ENCODE measurements around the gene CNTN5. TPM values are rescaled to one million over a fixed set of nuclear protein-coding genes. Genes with fewer than 3 reads are reported as not detected.

Gene CNTN5
- total RNA-seq, 1 experiment from 2014 or later = not detected

- DNase-seq (ENCODE audit: low read depth, low spot score) = no peak
- in situ Hi-C loops (cut with HindIII; ENCODE audit: low pct_unique_long_range_greater_than_20kb, low sequenced_read_pairs) = no loop called here
Observed at GRCh38 chr11:99979042-99979441, 958.3 kb downstream of the CNTN5 start.

GRCh38 chr11:99987821-99988470, 967.2 kb downstream of the CNTN5 start:
- no peak for DNase-seq (ENCODE audit: low read depth, low spot score)

GRCh38 chr11:99988471-99988837, 967.7 kb downstream of the CNTN5 start:
- in situ Hi-C loops (cut with HindIII; ENCODE audit: low pct_unique_long_range_greater_than_20kb, low sequenced_read_pairs) = no loop called here
- no peak for DNase-seq (ENCODE audit: low read depth, low spot score)

More at GRCh38 chr11:99987821-99988470, 967.2 kb downstream of the CNTN5 start:
- in situ Hi-C loops (cut with HindIII; ENCODE audit: low pct_unique_long_range_greater_than_20kb, low sequenced_read_pairs) = no loop called here

GRCh38 chr11:100003985-100004384, 983.2 kb downstream of the CNTN5 start:
- DNase-seq (ENCODE audit: low read depth, low spot score) = no peak
- in situ Hi-C loops (cut with HindIII; ENCODE audit: low pct_unique_long_range_greater_than_20kb, low sequenced_read_pairs) = no loop called here

GRCh38 chr11:100004541-100004940, 983.8 kb downstream of the CNTN5 start:
- peak; percentile 1 for DNase-seq (ENCODE audit: low read depth, low spot score)
- in situ Hi-C loops (cut with HindIII; ENCODE audit: low pct_unique_long_range_greater_than_20kb, low sequenced_read_pairs) = no loop called here

- in situ Hi-C loops (cut with HindIII; ENCODE audit: low pct_unique_long_range_greater_than_20kb, low sequenced_read_pairs) = no loop called here
- DNase-seq (ENCODE audit: low read depth, low spot score) = no peak
Observed at GRCh38 chr11:100008417-100008816, 987.7 kb downstream of the CNTN5 start.

GRCh38 chr11:100009728-100010127, 989.0 kb downstream of the CNTN5 start:
- no peak for DNase-seq (ENCODE audit: low read depth, low spot score)
- in situ Hi-C loops (cut with HindIII; ENCODE audit: low pct_unique_long_range_greater_than_20kb, low sequenced_read_pairs) = no loop called here

- no peak for DNase-seq (ENCODE audit: low read depth, low spot score)
- in situ Hi-C loops (cut with HindIII; ENCODE audit: low pct_unique_long_range_greater_than_20kb, low sequenced_read_pairs) = no loop called here
Observed at GRCh38 chr11:100010393-100010792, 989.6 kb downstream of the CNTN5 start.

- in situ Hi-C loops (cut with HindIII; ENCODE audit: low pct_unique_long_range_greater_than_20kb, low sequenced_read_pairs) = no loop called here
- DNase-seq (ENCODE audit: low read depth, low spot score) = no peak
Observed at GRCh38 chr11:100011697-100012096, 990.9 kb downstream of the CNTN5 start.

- in situ Hi-C loops (cut with HindIII; ENCODE audit: low pct_unique_long_range_greater_than_20kb, low sequenced_read_pairs) = no loop called here
- no peak for DNase-seq (ENCODE audit: low read depth, low spot score)
Observed at GRCh38 chr11:100013011-100013410, 992.3 kb downstream of the CNTN5 start.

GRCh38 chr11:100031973-100032372, 1011.2 kb downstream of the CNTN5 start:
- in situ Hi-C loops (cut with HindIII; ENCODE audit: low pct_unique_long_range_greater_than_20kb, low sequenced_read_pairs) = no loop called here
- DNase-seq (ENCODE audit: low read depth, low spot score) = no peak

- in situ Hi-C loops (cut with HindIII; ENCODE audit: low pct_unique_long_range_greater_than_20kb, low sequenced_read_pairs) = no loop called here
Observed at GRCh38 chr11:100061006-100061405, 1040.3 kb downstream of the CNTN5 start.

GRCh38 chr11:100066399-100066798, 1045.7 kb downstream of the CNTN5 start:
- in situ Hi-C loops (cut with HindIII; ENCODE audit: low pct_unique_long_range_greater_than_20kb, low sequenced_read_pairs) = no loop called here
- DNase-seq (ENCODE audit: low read depth, low spot score) = no peak

More at GRCh38 chr11:100061006-100061405, 1040.3 kb downstream of the CNTN5 start:
- DNase-seq (ENCODE audit: low read depth, low spot score) = no peak

- DNase-seq (ENCODE audit: low read depth, low spot score) = no peak
- in situ Hi-C loops (cut with HindIII; ENCODE audit: low pct_unique_long_range_greater_than_20kb, low sequenced_read_pairs) = no loop called here
Observed at GRCh38 chr11:100068116-100068515, 1047.4 kb downstream of the CNTN5 start.

- DNase-seq (ENCODE audit: low read depth, low spot score) = no peak
- in situ Hi-C loops (cut with HindIII; ENCODE audit: low pct_unique_long_range_greater_than_20kb, low sequenced_read_pairs) = no loop called here
Observed at GRCh38 chr11:100072131-100072530, 1051.4 kb downstream of the CNTN5 start.

GRCh38 chr11:100080381-100080780, 1059.6 kb downstream of the CNTN5 start:
- no peak for DNase-seq (ENCODE audit: low read depth, low spot score)
- in situ Hi-C loops (cut with HindIII; ENCODE audit: low pct_unique_long_range_greater_than_20kb, low sequenced_read_pairs) = no loop called here

GRCh38 chr11:100080821-100081220, 1060.1 kb downstream of the CNTN5 start:
- DNase-seq (ENCODE audit: low read depth, low spot score) = no peak
- in situ Hi-C loops (cut with HindIII; ENCODE audit: low pct_unique_long_range_greater_than_20kb, low sequenced_read_pairs) = no loop called here

GRCh38 chr11:100093698-100094097, 1072.9 kb downstream of the CNTN5 start:
- in situ Hi-C loops (cut with HindIII; ENCODE audit: low pct_unique_long_range_greater_than_20kb, low sequenced_read_pairs) = no loop called here
- DNase-seq (ENCODE audit: low read depth, low spot score) = no peak

- in situ Hi-C loops (cut with HindIII; ENCODE audit: low pct_unique_long_range_greater_than_20kb, low sequenced_read_pairs) = no loop called here
- no peak for DNase-seq (ENCODE audit: low read depth, low spot score)
Observed at GRCh38 chr11:100094121-100094865, 1073.5 kb downstream of the CNTN5 start.
